GM20431 (cell line): ENCODE data around the gene ZNF367.

ENCODE experiments used
- in situ Hi-C: fragments of 300-500 bp; cut with MseI, MboI; formaldehyde crosslinking; loops from one replicate; pipeline ENCODE4 v1.15.0; 2020; ENCODE audit warnings: low sequenced_read_pairs; ENCODE audit not compliant: unreplicated experiment

ZNF367 gene

GRCh38 chr9:96440671-96441199, 22.6 kb upstream of the ZNF367 start:
- in situ Hi-C loops = loop anchor here (25.0 kb wide), 1 partner anchor 222 kb away; the partner anchor contains the start of gene PRXL2C

GRCh38 chr9:96437454-96437853, 19.3 kb upstream of the ZNF367 start:
- in situ Hi-C loops = loop anchor here (25.0 kb wide), 1 partner anchor 225 kb away; the partner anchor contains the start of gene PRXL2C

GRCh38 chr9:96436456-96437126, 18.4 kb upstream of the ZNF367 start:
- in situ Hi-C loops = loop anchor here (25.0 kb wide), 1 partner anchor 226 kb away; the partner anchor contains the start of gene PRXL2C

- in situ Hi-C loops = loop anchor here (25.0 kb wide), 1 partner anchor 226 kb away; the partner anchor contains the start of gene PRXL2C
Observed at GRCh38 chr9:96436063-96436455, 17.9 kb upstream of the ZNF367 start.

- in situ Hi-C loops = loop anchor here (25.0 kb wide), 1 partner anchor 227 kb away; the partner anchor contains the start of gene PRXL2C
Observed at GRCh38 chr9:96435345-96435744, 17.2 kb upstream of the ZNF367 start.

GRCh38 chr9:96430377-96430776, 12.2 kb upstream of the ZNF367 start:
- in situ Hi-C loops = loop anchor here (25.0 kb wide), 1 partner anchor 232 kb away; the partner anchor contains the start of gene PRXL2C

- in situ Hi-C loops = loop anchor here (25.0 kb wide), 1 partner anchor 233 kb away; the partner anchor contains the start of gene PRXL2C
Observed at GRCh38 chr9:96429732-96430131, 11.6 kb upstream of the ZNF367 start.

GRCh38 chr9:96425500-96426169, 7.5 kb upstream of the ZNF367 start:
- in situ Hi-C loops = loop anchor here (25.0 kb wide), 1 partner anchor 237 kb away; the partner anchor contains the start of gene PRXL2C

- in situ Hi-C loops = no loop called here
Observed at GRCh38 chr9:96423985-96424336, 5.8 kb upstream of the ZNF367 start.

- in situ Hi-C loops = no loop called here
Observed at GRCh38 chr9:96423322-96423984, 5.3 kb upstream of the ZNF367 start.

GRCh38 chr9:96420468-96421219, 2.5 kb upstream of the ZNF367 start:
- in situ Hi-C loops = no loop called here

- in situ Hi-C loops = no loop called here
Observed at GRCh38 chr9:96419691-96419969, 1.5 kb upstream of the ZNF367 start.

- in situ Hi-C loops = no loop called here
Observed at GRCh38 chr9:96418920-96419690, 935 bp upstream of the ZNF367 start.

- in situ Hi-C loops = no loop called here
Observed at GRCh38 chr9:96417661-96418082, 498 bp downstream of the ZNF367 start.

GRCh38 chr9:96417051-96417586, 1.1 kb downstream of the ZNF367 start:
- in situ Hi-C loops = no loop called here

GRCh38 chr9:96413302-96414221, 4.6 kb downstream of the ZNF367 start:
- in situ Hi-C loops = no loop called here

- in situ Hi-C loops = no loop called here
Observed at GRCh38 chr9:96412174-96412913, 5.8 kb downstream of the ZNF367 start.
